Epithelial cell of proximal tubule (primary cell): Measurements from ENCODE around the gene EXOSC3. TPM values are rescaled to one million over a fixed set of nuclear protein-coding genes. Genes with fewer than 3 reads are reported as not detected.

ENCODE experiments used
- DNase-seq: peaks from one replicate; pipeline ENCODE4 v3.0.0-alpha.2; 2011; ENCODE audit warnings: low read depth
- H3K4me3 ChIP-seq: 2 replicates; pipeline ENCODE4 v1.5.1; 2011; ENCODE audit warnings: low read depth, mild to moderate bottlenecking, low read length
- CTCF ChIP-seq: conservative IDR thresholded peaks from 2 replicates; pipeline ENCODE4 v1.5.1; 2012; ENCODE audit warnings: low read depth, mild to moderate bottlenecking, low read length
- total RNA-seq: library from RNA; depleted of rRNA; stranded (reverse); fragments of >200 nt; gene quantifications from 2 replicates; pipeline ENCODE4 v1.2.3, GENCODE V29; 2015

Gene EXOSC3
- total RNA-seq, 1 donor from 2014 or later = 73.7 TPM

DNA sequence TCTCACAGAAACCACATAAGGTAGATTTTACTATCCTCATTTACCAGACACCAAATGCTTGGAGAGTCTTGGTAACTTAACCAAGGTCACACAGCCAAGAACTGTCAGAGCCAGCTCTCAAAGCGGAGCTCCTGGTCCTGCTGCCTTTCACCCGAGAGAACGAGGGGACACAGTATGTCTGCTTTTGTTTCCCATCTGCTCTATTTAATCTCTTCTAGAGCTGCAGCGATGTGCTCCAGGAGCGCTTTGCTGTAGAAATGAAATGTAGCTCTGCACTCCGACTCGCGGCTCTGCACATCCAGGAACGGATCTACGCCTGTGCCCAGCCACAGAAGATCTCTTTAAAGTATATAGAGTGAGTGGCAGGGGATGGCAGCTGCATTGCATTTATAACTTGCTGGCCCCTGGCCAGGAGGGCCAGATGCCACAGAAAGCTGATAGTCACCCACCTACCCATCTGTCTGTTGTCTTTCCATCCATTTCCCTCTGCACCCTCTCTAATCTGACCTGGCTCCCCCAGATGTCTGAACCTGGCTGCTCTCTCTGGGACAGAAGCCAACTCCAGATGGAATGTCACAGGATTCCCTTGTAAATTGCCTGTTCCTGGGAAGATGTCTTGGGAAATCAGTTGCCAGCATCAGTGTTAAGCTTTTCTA lies 52.6 kb downstream of the EXOSC3 start:
- DNase-seq = no peak
- no peak for TF ChIP-seq CTCF
- no peak overlapping the region for H3K4me3 ChIP-seq

DNA sequence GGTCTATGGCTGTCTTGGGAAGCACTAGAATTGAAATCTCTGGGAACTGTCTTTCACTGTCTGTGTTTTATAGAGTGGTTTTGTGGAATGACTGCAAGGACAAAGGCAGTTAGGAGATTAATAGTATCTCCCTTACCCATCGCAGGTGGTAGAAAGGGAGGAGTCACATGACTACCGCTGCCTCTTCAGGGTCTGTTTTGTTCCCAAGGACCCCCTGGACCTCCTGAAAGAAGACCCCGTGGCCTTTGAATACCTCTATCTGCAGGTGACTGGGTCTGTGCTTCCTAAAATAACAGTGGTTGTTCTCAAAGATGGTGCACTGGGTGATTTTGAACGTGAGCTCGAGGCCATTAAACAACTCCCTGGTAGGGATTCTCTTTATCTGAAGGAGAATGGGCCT lies 54.0 kb downstream of the EXOSC3 start:
- no peak for TF ChIP-seq CTCF
- H3K4me3 ChIP-seq = no peak overlapping the region
- no peak for DNase-seq

DNA sequence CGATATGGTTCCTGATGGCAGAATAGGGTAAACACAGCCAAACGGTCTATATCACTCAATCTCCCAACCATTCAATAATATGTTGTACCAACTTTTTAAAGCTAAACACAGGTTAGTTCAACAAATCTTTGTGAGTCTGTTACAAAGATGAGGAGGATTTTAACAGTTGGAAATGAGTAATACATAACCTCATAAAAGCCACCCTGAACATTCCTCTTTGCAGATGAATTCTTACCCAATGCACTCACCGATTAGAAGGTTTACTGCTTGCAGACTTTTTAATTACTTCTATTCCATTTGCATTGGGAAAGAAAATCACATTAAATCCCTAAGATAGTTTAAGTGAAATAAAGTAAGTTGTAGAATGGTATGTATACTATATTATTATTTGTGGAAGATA lies 54.6 kb downstream of the EXOSC3 start:
- no peak for DNase-seq
- H3K4me3 ChIP-seq = no peak overlapping the region
- TF ChIP-seq CTCF = no peak

Other genes starting within 250 kb of the EXOSC3 start
- gene FBXO10, start 208.7 kb downstream of the EXOSC3 start, total RNA-seq = 2.9 and 4.9 TPM in 2 replicates
- gene TOMM5, start 192.5 kb downstream of the EXOSC3 start, total RNA-seq = 159 and 261 TPM in 2 replicates
- under 0.01 TPM in 1 of 2 replicates, not detected in the other for gene FRMPD1, start 134.1 kb downstream of the EXOSC3 start, total RNA-seq
- 2.1 and 5.1 TPM in 2 replicates for gene TRMT10B, start 31.3 kb downstream of the EXOSC3 start, total RNA-seq
- 8.3 and 17.8 TPM in 2 replicates for gene DCAF10, start 15.7 kb upstream of the EXOSC3 start, total RNA-seq
- 24.1 and 30.9 TPM in 2 replicates for gene SLC25A51, start 119.1 kb upstream of the EXOSC3 start, total RNA-seq